SK-N-SH (cell line): ENCODE data around the gene TSPAN14. TPM values are rescaled to one million over a fixed set of nuclear protein-coding genes. Genes with fewer than 3 reads are reported as not detected.

Experiments
- CTCF ChIA-PET: fragments of 300-600, 350-600 bp; formaldehyde crosslinking; extraction: SDS; loops from one replicate; lab custom pipeline; 2021; lab: Yijun Ruan, JAX
- POLR2A ChIA-PET: fragments of 350-600 bp; sonication (Branson Sonifier 250); formaldehyde crosslinking; extraction: SDS; loops from one replicate; lab custom pipeline; 2020; ENCODE audit warnings: antibody characterized with exemption, inconsistent platforms; lab: Yijun Ruan, JAX
- DNase-seq: peaks from one replicate; pipeline ENCODE4 v3.0.0; 2012
- H2AFZ ChIP-seq: fragments of 200-600 bp; sonication (generic); 2 replicates; pipeline ENCODE4 v1.8.1; 2016; ENCODE audit warnings: antibody characterized with exemption, mild to moderate bottlenecking, low read depth
- H3F3A ChIP-seq: fragments of 200-600 bp; sonication (generic); replicated peaks from 2 replicates; pipeline ENCODE3; 2016; ENCODE audit warnings: antibody characterized with exemption, mild to moderate bottlenecking; ENCODE audit not compliant: insufficient read depth
- H3K27ac ChIP-seq, 2 experiments: fragments of 200-500 bp in 1 of 2; fragments of 200-600 bp in 1 of 2; sonication (Bioruptor generic) in 1 of 2; sonication (generic), shearing (Covaris generic) in 1 of 2; 2 replicates each; pipeline versions ENCODE4 v1.5.1 to v1.6.1; 2014 to 2016; ENCODE audit warnings: low read depth in 2 of 2, inconsistent platforms in 1 of 2, low read length in 1 of 2, mild to moderate bottlenecking in 1 of 2, mixed read lengths in 1 of 2
- H3K27me3 ChIP-seq: fragments of 200-600 bp; sonication (generic), shearing (Covaris generic); 2 replicates; pipeline ENCODE4 v1.6.1; 2016; ENCODE audit warnings: mixed run types; ENCODE audit not compliant: insufficient read depth
- H3K36me3 ChIP-seq, 2 experiments: fragments of 200-500 bp in 1 of 2; fragments of 200-600 bp in 1 of 2; sonication (Bioruptor generic) in 1 of 2; sonication (generic) in 1 of 2; replicated peaks in 1 of 2; 2 replicates each; pipeline versions ENCODE3 to v1.5.1; 2014 to 2016; ENCODE audit warnings: low read length in 1 of 2, mild to moderate bottlenecking in 1 of 2; ENCODE audit not compliant: insufficient read depth in 2 of 2, control insufficient read depth in 1 of 2
- H3K4me1 ChIP-seq, 2 experiments: fragments of 200-500 bp in 1 of 2; fragments of 200-600 bp in 1 of 2; sonication (Bioruptor generic) in 1 of 2; sonication (generic), shearing (Covaris generic) in 1 of 2; 2 replicates each; pipeline versions ENCODE4 v1.5.1 to v1.6.1; 2014 to 2016; ENCODE audit warnings: low read depth in 1 of 2, low read length in 1 of 2, mixed run types in 1 of 2; ENCODE audit not compliant: insufficient read depth in 2 of 2, control insufficient read depth in 1 of 2
- H3K4me2 ChIP-seq: fragments of 200-600 bp; sonication (generic), shearing (Covaris generic); 2 replicates; pipeline ENCODE4 v1.6.1; 2017; ENCODE audit warnings: mixed run types
- H3K4me3 ChIP-seq, 2 experiments: fragments of 200-500 bp in 1 of 2; fragments of 200-600 bp in 1 of 2; sonication (Bioruptor generic) in 1 of 2; sonication (generic), shearing (Covaris generic) in 1 of 2; 2 replicates each; pipeline versions ENCODE4 v1.5.1 to v1.8.1; 2014 to 2016; ENCODE audit warnings: low read depth in 2 of 2, inconsistent platforms in 1 of 2, low read length in 1 of 2, mild to moderate bottlenecking in 1 of 2, mixed read lengths in 1 of 2, moderate library complexity in 1 of 2
- H3K79me2 ChIP-seq: fragments of 200-600 bp; sonication (generic); 2 replicates; pipeline ENCODE4 v1.8.1; 2017; ENCODE audit warnings: mild to moderate bottlenecking; ENCODE audit not compliant: insufficient read depth
- H3K9ac ChIP-seq: fragments of 200-600 bp; sonication (generic); 2 replicates; pipeline ENCODE4 v1.6.1; 2017; ENCODE audit warnings: mixed run types
- H3K9me2 ChIP-seq: fragments of 200-600 bp; sonication (generic); 2 replicates; pipeline ENCODE4 v1.6.1; 2017; ENCODE audit warnings: mixed run types
- H3K9me3 ChIP-seq: fragments of 200-600 bp; sonication (generic); 2 replicates; pipeline ENCODE4 v1.6.1; 2017; ENCODE audit warnings: mixed run types, mild to moderate bottlenecking, moderate library complexity
- H4K20me1 ChIP-seq: fragments of 200-600 bp; sonication (generic); 2 replicates; pipeline ENCODE4 v1.6.1; 2017; ENCODE audit warnings: mild to moderate bottlenecking, mixed run types; ENCODE audit not compliant: insufficient read depth
- CHD2 ChIP-seq: fragments of 150-350 bp; IDR thresholded peaks from 2 replicates; pipeline ENCODE4 v1.6.1; 2018; ENCODE audit warnings: low read length; ENCODE audit not compliant: partially characterized antibody
- FOSL2 ChIP-seq: IDR thresholded peaks from 2 replicates; pipeline ENCODE4 v1.4.0; 2012; ENCODE audit warnings: low read depth, mild to moderate bottlenecking, moderate library complexity, borderline replicate concordance
- FOXM1 ChIP-seq: IDR thresholded peaks from 2 replicates; pipeline ENCODE4 v1.4.0; 2012; ENCODE audit warnings: low read depth, mild to moderate bottlenecking
- GABPA ChIP-seq: IDR thresholded peaks from 2 replicates; pipeline ENCODE4 v1.4.0; 2012; ENCODE audit warnings: low read depth, mild to moderate bottlenecking
- MEF2A ChIP-seq: IDR thresholded peaks from 2 replicates; pipeline ENCODE4 v1.4.0; 2012; ENCODE audit warnings: low read depth, borderline replicate concordance
- MXI1 ChIP-seq: IDR thresholded peaks from 2 replicates; pipeline ENCODE4 v1.6.1; 2012; ENCODE audit warnings: mild to moderate bottlenecking, low read depth, low read length, improper control_type of control experiment
- NFIC ChIP-seq: IDR thresholded peaks from 2 replicates; pipeline ENCODE4 v1.4.0; 2012; ENCODE audit warnings: borderline replicate concordance
- NRF1 ChIP-seq: IDR thresholded peaks from 2 replicates; pipeline ENCODE4 v1.6.1; 2012; ENCODE audit warnings: low read depth, mild to moderate bottlenecking, low read length
- PBX3 ChIP-seq: IDR thresholded peaks from 2 replicates; pipeline ENCODE4; 2012
- POLR2AphosphoS5 ChIP-seq: IDR thresholded peaks from 2 replicates; pipeline ENCODE4 v1.6.1; 2012; ENCODE audit warnings: low read depth, low read length
- RFX5 ChIP-seq: IDR thresholded peaks from 2 replicates; pipeline ENCODE4 v1.6.1; 2012; ENCODE audit warnings: mild to moderate bottlenecking, improper control_type of control experiment, low read length
- SIN3A ChIP-seq: IDR thresholded peaks from 2 replicates; pipeline ENCODE4 v1.6.1; 2012; ENCODE audit warnings: low read depth, mild to moderate bottlenecking, low read length, moderate library complexity, borderline replicate concordance
- TAF1 ChIP-seq: IDR thresholded peaks from 2 replicates; pipeline ENCODE4 v1.6.1; 2012; ENCODE audit warnings: low read depth, mild to moderate bottlenecking, low read length, moderate library complexity, borderline replicate concordance
- TCF12 ChIP-seq: IDR thresholded peaks from 2 replicates; pipeline ENCODE4 v1.4.0; 2012
- TEAD4 ChIP-seq: IDR thresholded peaks from 2 replicates; pipeline ENCODE4 v1.4.0; 2012; ENCODE audit warnings: mild to moderate bottlenecking, borderline replicate concordance; ENCODE audit not compliant: insufficient read depth
- USF1 ChIP-seq: IDR thresholded peaks from 2 replicates; pipeline ENCODE4 v1.4.0; 2012; ENCODE audit warnings: low read depth, borderline replicate concordance
- WGBS: methylation state at CpG from one replicate; pipeline ENCODE4 v1.1.6; 2017; ENCODE audit warnings: low lambda C conversion rate; 5-methylcytosine and 5-hydroxymethylcytosine counted together
- polyA plus RNA-seq, 3 experiments: library from polyadenylated mRNA; depleted of rRNA; stranded (reverse); fragments of >200 nt; gene quantifications; 2 replicates each; pipeline ENCODE4 v1.2.3, GENCODE V29; 2012
- TF ChIP-seq, protein P1 (sequence below): fragments of 150-350 bp; IDR thresholded peaks from 2 replicates; pipeline ENCODE4 v1.6.1; 2016; ENCODE audit warnings: mild to moderate bottlenecking, low read depth, low read length
- TF ChIP-seq, protein P2 (sequence below): IDR thresholded peaks from 2 replicates; pipeline ENCODE4 v1.6.1; 2012; ENCODE audit warnings: mild to moderate bottlenecking, low read depth, low read length, moderate library complexity
- TF ChIP-seq, protein P3 (sequence below): IDR thresholded peaks from 2 replicates; pipeline ENCODE4 v1.4.0; 2012; ENCODE audit warnings: low read depth, borderline replicate concordance
- TF ChIP-seq, protein P4 (sequence below): fragments of 200-600 bp; sonication (generic); IDR thresholded peaks from 2 replicates; pipeline ENCODE4 v1.6.1; 2017; ENCODE audit warnings: antibody characterized with exemption, mild to moderate bottlenecking, moderate library complexity

The TSPAN14 gene
- polyA plus RNA-seq, 1 of the 3 experiments (the other 2 are of a cell fraction), result 78.1 TPM

DNA sequence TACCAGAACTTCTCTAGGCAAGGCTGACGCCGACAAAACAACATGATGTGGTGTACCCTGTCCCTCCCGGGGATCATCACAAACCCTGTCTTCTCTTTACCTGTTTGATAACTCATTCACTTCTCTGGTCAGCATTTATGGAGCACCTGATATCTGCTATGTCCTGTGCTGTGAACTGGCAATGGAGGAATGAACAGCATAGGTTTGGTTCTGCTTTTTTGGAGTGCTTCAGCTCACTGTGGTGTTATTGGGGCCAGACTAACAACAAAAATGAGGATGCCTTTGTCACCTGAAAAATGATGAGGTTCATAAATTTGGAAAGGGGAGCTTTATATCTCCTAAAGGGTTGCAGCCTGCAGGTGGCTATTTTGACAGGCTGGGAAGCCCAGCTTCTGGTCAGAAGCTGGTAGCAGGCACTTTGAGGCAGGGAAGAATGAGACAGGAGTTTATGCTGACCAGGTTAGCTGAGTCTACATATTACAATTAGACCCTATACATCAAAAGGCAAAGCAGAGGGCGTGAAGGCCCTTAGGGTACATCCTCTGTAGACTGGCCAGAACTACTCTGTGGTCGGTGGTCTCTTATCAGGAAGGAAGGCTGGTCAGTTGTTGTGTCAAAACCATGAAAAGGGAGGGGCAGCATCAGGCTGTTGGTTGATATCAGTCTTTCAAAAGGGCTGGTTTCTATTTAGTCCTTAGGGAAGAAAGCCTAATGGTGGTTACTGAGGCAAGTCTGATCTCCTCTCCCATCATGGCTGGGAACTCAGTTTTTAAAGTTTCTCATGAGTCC, 125.9 kb downstream of the TSPAN14 start:
- Histone ChIP-seq H4K20me1 (no peaks in the 10 kb centered on the region), H3K4me2 (no peak overlapping the region), H3K36me3 (no peaks in the 10 kb centered on the region), H3K9me3 (no peaks in the 10 kb centered on the region), H3K27ac (no peak overlapping the region), H3K27me3 (no peaks in the 10 kb centered on the region), H3K4me3 (no peak overlapping the region), H3K9me2 (no peaks in the 10 kb centered on the region), H3K4me1 (no peaks in the 10 kb centered on the region; a peak in 1 of 4 replicates), H3K9ac (no peak overlapping the region), H3K79me2 (no peaks in the 10 kb centered on the region), H2AFZ (no peak overlapping the region), H3F3A (no peaks in the 10 kb centered on the region)
- WGBS, result 25% methylated on average over 5 of the region's 5 CpGs
- TF ChIP-seq, protein P1, sequence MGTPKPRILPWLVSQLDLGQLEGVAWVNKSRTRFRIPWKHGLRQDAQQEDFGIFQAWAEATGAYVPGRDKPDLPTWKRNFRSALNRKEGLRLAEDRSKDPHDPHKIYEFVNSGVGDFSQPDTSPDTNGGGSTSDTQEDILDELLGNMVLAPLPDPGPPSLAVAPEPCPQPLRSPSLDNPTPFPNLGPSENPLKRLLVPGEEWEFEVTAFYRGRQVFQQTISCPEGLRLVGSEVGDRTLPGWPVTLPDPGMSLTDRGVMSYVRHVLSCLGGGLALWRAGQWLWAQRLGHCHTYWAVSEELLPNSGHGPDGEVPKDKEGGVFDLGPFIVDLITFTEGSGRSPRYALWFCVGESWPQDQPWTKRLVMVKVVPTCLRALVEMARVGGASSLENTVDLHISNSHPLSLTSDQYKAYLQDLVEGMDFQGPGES, result no peak
- TF ChIP-seq GABPA (no peak), TCF12 (no peak), NFIC (no peak), PBX3 (no peak), TEAD4 (no peak), USF1 (no peak), MXI1 (no peak), NRF1 (no peak), FOXM1 (no peak), FOSL2 (no peak), MEF2A (no peak), CHD2 (no peak), TAF1 (no peak), POLR2AphosphoS5 (no peak), SIN3A (no peak), RFX5 (no peak)
- TF ChIP-seq, protein P2, sequence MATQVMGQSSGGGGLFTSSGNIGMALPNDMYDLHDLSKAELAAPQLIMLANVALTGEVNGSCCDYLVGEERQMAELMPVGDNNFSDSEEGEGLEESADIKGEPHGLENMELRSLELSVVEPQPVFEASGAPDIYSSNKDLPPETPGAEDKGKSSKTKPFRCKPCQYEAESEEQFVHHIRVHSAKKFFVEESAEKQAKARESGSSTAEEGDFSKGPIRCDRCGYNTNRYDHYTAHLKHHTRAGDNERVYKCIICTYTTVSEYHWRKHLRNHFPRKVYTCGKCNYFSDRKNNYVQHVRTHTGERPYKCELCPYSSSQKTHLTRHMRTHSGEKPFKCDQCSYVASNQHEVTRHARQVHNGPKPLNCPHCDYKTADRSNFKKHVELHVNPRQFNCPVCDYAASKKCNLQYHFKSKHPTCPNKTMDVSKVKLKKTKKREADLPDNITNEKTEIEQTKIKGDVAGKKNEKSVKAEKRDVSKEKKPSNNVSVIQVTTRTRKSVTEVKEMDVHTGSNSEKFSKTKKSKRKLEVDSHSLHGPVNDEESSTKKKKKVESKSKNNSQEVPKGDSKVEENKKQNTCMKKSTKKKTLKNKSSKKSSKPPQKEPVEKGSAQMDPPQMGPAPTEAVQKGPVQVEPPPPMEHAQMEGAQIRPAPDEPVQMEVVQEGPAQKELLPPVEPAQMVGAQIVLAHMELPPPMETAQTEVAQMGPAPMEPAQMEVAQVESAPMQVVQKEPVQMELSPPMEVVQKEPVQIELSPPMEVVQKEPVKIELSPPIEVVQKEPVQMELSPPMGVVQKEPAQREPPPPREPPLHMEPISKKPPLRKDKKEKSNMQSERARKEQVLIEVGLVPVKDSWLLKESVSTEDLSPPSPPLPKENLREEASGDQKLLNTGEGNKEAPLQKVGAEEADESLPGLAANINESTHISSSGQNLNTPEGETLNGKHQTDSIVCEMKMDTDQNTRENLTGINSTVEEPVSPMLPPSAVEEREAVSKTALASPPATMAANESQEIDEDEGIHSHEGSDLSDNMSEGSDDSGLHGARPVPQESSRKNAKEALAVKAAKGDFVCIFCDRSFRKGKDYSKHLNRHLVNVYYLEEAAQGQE, result no peak
- TF ChIP-seq, protein P3, sequence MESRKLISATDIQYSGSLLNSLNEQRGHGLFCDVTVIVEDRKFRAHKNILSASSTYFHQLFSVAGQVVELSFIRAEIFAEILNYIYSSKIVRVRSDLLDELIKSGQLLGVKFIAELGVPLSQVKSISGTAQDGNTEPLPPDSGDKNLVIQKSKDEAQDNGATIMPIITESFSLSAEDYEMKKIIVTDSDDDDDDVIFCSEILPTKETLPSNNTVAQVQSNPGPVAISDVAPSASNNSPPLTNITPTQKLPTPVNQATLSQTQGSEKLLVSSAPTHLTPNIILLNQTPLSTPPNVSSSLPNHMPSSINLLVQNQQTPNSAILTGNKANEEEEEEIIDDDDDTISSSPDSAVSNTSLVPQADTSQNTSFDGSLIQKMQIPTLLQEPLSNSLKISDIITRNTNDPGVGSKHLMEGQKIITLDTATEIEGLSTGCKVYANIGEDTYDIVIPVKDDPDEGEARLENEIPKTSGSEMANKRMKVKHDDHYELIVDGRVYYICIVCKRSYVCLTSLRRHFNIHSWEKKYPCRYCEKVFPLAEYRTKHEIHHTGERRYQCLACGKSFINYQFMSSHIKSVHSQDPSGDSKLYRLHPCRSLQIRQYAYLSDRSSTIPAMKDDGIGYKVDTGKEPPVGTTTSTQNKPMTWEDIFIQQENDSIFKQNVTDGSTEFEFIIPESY, result no peak
- TF ChIP-seq, protein P4, sequence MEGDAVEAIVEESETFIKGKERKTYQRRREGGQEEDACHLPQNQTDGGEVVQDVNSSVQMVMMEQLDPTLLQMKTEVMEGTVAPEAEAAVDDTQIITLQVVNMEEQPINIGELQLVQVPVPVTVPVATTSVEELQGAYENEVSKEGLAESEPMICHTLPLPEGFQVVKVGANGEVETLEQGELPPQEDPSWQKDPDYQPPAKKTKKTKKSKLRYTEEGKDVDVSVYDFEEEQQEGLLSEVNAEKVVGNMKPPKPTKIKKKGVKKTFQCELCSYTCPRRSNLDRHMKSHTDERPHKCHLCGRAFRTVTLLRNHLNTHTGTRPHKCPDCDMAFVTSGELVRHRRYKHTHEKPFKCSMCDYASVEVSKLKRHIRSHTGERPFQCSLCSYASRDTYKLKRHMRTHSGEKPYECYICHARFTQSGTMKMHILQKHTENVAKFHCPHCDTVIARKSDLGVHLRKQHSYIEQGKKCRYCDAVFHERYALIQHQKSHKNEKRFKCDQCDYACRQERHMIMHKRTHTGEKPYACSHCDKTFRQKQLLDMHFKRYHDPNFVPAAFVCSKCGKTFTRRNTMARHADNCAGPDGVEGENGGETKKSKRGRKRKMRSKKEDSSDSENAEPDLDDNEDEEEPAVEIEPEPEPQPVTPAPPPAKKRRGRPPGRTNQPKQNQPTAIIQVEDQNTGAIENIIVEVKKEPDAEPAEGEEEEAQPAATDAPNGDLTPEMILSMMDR, result no peak
- no peak for DNase-seq
- ChIA-PET POLR2A (no interaction called here), CTCF (interaction anchor here (1.3 to 2.0 kb wide), 4 partner anchors 16 to 83 kb away, joined by 3 to 7 read pairs (median 5); no protein-coding TSS in a partner anchor)
